ENCODE results near the gene MAPK1.
"Not testable (repeated sequence)": the region's sequence is repeated elsewhere in the genome, so short reads cannot be mapped to it uniquely, and the experiment has no call there.

MAPK1 gene

GRCh38 chr22:21818487-21819182 is 48.8 kb downstream of the MAPK1 start:
- no peak for TF ChIP-seq CTCF (conservative IDR thresholded peaks at IDR 0.05; ENCODE audit: low read depth)
- POLR2A ChIA-PET (ENCODE audit: low non-redundant PET): no interaction called here
- DNase-seq (ENCODE audit: low spot score): no peak
- CTCF ChIA-PET: no interaction called here
- peak overlapping the region; percentile 93 for H3K27ac ChIP-seq

- DNase-seq (ENCODE audit: low spot score); CTCF ChIA-PET; POLR2A ChIA-PET (ENCODE audit: low non-redundant PET): not testable (repeated sequence)
- H3K27ac ChIP-seq: peak overlapping the region; percentile 93
Observed at GRCh38 chr22:21817497-21817853, 50.0 kb downstream of the MAPK1 start.

GRCh38 chr22:21816787-21817496 is 50.5 kb downstream of the MAPK1 start:
- TF ChIP-seq CTCF (conservative IDR thresholded peaks at IDR 0.05; ENCODE audit: low read depth): no peak
- peak overlapping the region; percentile 93 for H3K27ac ChIP-seq
- CTCF ChIA-PET: no interaction called here
- POLR2A ChIA-PET (ENCODE audit: low non-redundant PET): no interaction called here
- peak; percentile 68 for DNase-seq (ENCODE audit: low spot score)

- H3K27ac ChIP-seq: no peak overlapping the region
- no peak for DNase-seq (ENCODE audit: low spot score)
- TF ChIP-seq CTCF (conservative IDR thresholded peaks at IDR 0.05; ENCODE audit: low read depth): no peak
- ChIA-PET CTCF (no interaction called here), POLR2A (ENCODE audit: low non-redundant PET) (no interaction called here)
Observed at GRCh38 chr22:21816472-21816786, 51.0 kb downstream of the MAPK1 start.

GRCh38 chr22:21815958-21816357 is 51.5 kb downstream of the MAPK1 start:
- CTCF ChIA-PET: interaction anchor here (0.6 kb wide), 1 partner anchor 1647 kb away, joined by 3 read pairs; no protein-coding TSS in a partner anchor
- DNase-seq (ENCODE audit: low spot score): no peak
- no peak for TF ChIP-seq CTCF (conservative IDR thresholded peaks at IDR 0.05; ENCODE audit: low read depth)
- POLR2A ChIA-PET (ENCODE audit: low non-redundant PET): no interaction called here
- peak overlapping the region; percentile 56; the same call in 1 of the 2 replicates for H3K27ac ChIP-seq

GRCh38 chr22:21815357-21815756 is 52.1 kb downstream of the MAPK1 start:
- ChIA-PET CTCF (interaction anchor here (0.6 kb wide), 1 partner anchor 1646 kb away, joined by 3 read pairs; no protein-coding TSS in a partner anchor), POLR2A (ENCODE audit: low non-redundant PET) (no interaction called here)
- no peak for TF ChIP-seq CTCF (conservative IDR thresholded peaks at IDR 0.05; ENCODE audit: low read depth)
- DNase-seq (ENCODE audit: low spot score): no peak
- H3K27ac ChIP-seq: peak overlapping the region; percentile 56; the same call in 1 of the 2 replicates

GRCh38 chr22:21811982-21812381 is 55.5 kb downstream of the MAPK1 start:
- TF ChIP-seq CTCF (conservative IDR thresholded peaks at IDR 0.05; ENCODE audit: low read depth): no peak
- no peak for DNase-seq (ENCODE audit: low spot score)
- H3K27ac ChIP-seq: no peak overlapping the region
- CTCF ChIA-PET: no interaction called here
- POLR2A ChIA-PET (ENCODE audit: low non-redundant PET): no interaction called here

Measured in RWPE1 (cell line).